ENCODE measurements around the gene FAM83E. TPM values are rescaled to one million over a fixed set of nuclear protein-coding genes. Genes with fewer than 3 reads are reported as not detected.
A peak's percentile ranks its signal among the peaks of the same experiment; 100 is the strongest.

The FAM83E gene
- total RNA-seq, 2 experiments from 2014 or later: 3.8 to 4.7 TPM

- ATAC-seq (no peak), DNase-seq (no peak)
- Mint-ChIP-seq H3K27ac (peak overlapping the region; percentile 27), H3K27me3 (no peaks in the 10 kb centered on the region), H3K9me3 (no peaks in the 10 kb centered on the region), H3K4me3 (peak overlapping the region; percentile 93), H3K36me3 (ENCODE audit: low read depth) (peaks cover 49% of the 10 kb centered on the region), H3K4me1 (ENCODE audit: low read depth) (peaks cover 20% of the 10 kb centered on the region)
- intact Hi-C loops (cut with micrococcal nuclease): no loop called here
- no peak for TF ChIP-seq CTCF (IDR thresholded peaks at IDR 0.05)
- ChIA-PET CTCF (no interaction called here), POLR2A (interaction anchor here (0.6 to 10.8 kb wide), 14 partner anchors 8 to 909 kb away, joined by 3 to 154 read pairs (median 4); partner anchors contain the start of genes DBP and SPACA4)
These were observed 560 bp upstream of the FAM83E start for GRCh38 chr19:48615231-48616040.

GRCh38 chr19:48613852-48614435, 932 bp downstream of the FAM83E start:
- TF ChIP-seq CTCF (IDR thresholded peaks at IDR 0.05): no peak
- ChIA-PET POLR2A (interaction anchor here (0.7 to 10.8 kb wide), 11 partner anchors 8 to 280 kb away, joined by 3 to 154 read pairs (median 3); partner anchors contain the start of gene DBP), CTCF (interaction anchor here (0.8 kb wide), 1 partner anchor 106 kb away, joined by 3 read pairs; no protein-coding TSS in a partner anchor)
- ATAC-seq (peak; percentile 3), DNase-seq (no peak)
- no peaks in the 10 kb centered on the region for H3K9me3 Mint-ChIP-seq
- H3K27ac Mint-ChIP-seq: peak overlapping the region; percentile 3
- peaks cover 13% of the 10 kb centered on the region for H3K4me1 Mint-ChIP-seq (ENCODE audit: low read depth)
- H3K36me3 Mint-ChIP-seq (ENCODE audit: low read depth): peaks cover 40% of the 10 kb centered on the region
- intact Hi-C loops (cut with micrococcal nuclease): no loop called here
- H3K4me3 Mint-ChIP-seq: no peak overlapping the region
- no peaks in the 10 kb centered on the region for H3K27me3 Mint-ChIP-seq

- DNase-seq (no peak), ATAC-seq (no peak)
- ChIA-PET POLR2A (interaction anchor here (0.9 to 1.7 kb wide), 6 partner anchors 8 to 109 kb away, joined by 3 to 6 read pairs (median 4); no protein-coding TSS in a partner anchor), CTCF (interaction anchor here (0.8 kb wide), 1 partner anchor 105 kb away, joined by 3 read pairs; no protein-coding TSS in a partner anchor)
- peaks cover 13% of the 10 kb centered on the region for H3K4me1 Mint-ChIP-seq (ENCODE audit: low read depth)
- intact Hi-C loops (cut with micrococcal nuclease): no loop called here
- H3K27me3 Mint-ChIP-seq: no peaks in the 10 kb centered on the region
- peaks cover 33% of the 10 kb centered on the region for H3K36me3 Mint-ChIP-seq (ENCODE audit: low read depth)
- H3K9me3 Mint-ChIP-seq: no peaks in the 10 kb centered on the region
- H3K4me3 Mint-ChIP-seq: no peak overlapping the region
- no peak overlapping the region for H3K27ac Mint-ChIP-seq
- no peak for TF ChIP-seq CTCF (IDR thresholded peaks at IDR 0.05)
These were observed 1.6 kb downstream of the FAM83E start for GRCh38 chr19:48613024-48613851.

- Mint-ChIP-seq H3K27me3 (no peaks in the 10 kb centered on the region), H3K4me1 (ENCODE audit: low read depth) (peaks cover 9% of the 10 kb centered on the region), H3K9me3 (no peaks in the 10 kb centered on the region), H3K27ac (no peak overlapping the region), H3K4me3 (no peak overlapping the region), H3K36me3 (ENCODE audit: low read depth) (peaks cover 20% of the 10 kb centered on the region)
- CTCF ChIA-PET: no interaction called here
- no peak for ATAC-seq
- TF ChIP-seq CTCF (IDR thresholded peaks at IDR 0.05): no peak
- POLR2A ChIA-PET: no interaction called here
- DNase-seq: no peak
- intact Hi-C loops (cut with micrococcal nuclease): no loop called here
These were observed 3.0 kb downstream of the FAM83E start for GRCh38 chr19:48611872-48612271.

Measured in activated CD8-positive, alpha-beta T cell treated with anti-CD3 and anti-CD28 coated beads for 36 hours (primary cell).